Amniotic epithelial cell (primary cell): ENCODE data around the gene RAP1GAP2.
"Not testable (repeated sequence)": the region's sequence is repeated elsewhere in the genome, so short reads cannot be mapped to it uniquely, and the experiment has no call there.

Source experiments
- DNase-seq: peaks from one replicate; pipeline ENCODE4 v3.0.0-alpha.2; 2010; ENCODE audit warnings: low read depth

The RAP1GAP2 gene

GRCh38 chr17:3048727-3049471, 252.7 kb downstream of the RAP1GAP2 start:
- DNase-seq = peak; percentile 90

DNA sequence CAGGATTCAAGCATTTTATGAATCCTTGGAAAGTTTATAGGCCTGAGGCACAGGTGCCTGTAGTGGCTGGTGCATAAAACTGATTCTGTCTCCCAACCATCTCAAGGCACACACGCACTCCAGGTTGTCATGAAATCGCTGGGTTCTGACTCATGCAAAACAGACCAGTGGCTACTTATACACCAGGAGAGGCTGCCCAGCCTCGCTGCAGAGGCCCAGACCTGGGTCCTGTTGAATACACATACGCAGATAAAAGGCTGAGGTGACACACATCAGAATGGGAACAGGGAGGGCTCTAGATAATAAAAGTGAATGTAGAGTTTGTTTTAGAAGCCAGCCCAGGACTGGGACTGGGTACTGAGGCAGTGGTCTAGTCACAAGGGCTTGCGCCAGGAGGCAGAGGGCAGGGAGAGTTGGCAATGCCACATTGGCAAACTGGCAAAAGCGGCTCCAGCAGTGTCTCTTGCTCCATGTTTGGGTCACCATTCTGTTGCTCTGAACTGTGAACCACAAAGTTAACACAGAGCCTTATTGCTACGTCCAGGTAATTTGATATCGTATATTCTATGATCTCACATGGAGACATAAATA, 253.6 kb downstream of the RAP1GAP2 start:
- DNase-seq = no peak

DNA sequence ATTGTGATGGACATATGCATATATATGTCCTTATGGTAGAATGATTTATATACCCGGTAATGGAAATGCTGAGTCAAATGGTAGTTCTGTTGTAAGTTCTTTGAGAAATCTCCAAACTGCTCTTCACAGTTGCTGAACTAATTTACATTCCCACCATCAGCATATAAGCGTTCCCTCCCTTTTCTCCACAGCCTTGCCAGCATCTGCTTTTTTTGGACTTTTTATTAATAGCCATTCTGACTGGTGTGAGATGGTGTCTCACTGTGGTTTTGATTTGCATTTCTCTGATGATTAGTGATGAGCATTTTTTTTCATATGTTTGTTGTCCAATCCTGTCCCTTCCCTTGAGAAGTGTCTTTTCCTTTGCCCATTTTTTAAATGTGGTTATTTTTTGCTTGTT, 258.6 kb downstream of the RAP1GAP2 start:
- DNase-seq = not testable (repeated sequence)

- not testable (repeated sequence) for DNase-seq
These were observed 266.7 kb downstream of the RAP1GAP2 start for GRCh38 chr17:3062824-3063377.

DNA sequence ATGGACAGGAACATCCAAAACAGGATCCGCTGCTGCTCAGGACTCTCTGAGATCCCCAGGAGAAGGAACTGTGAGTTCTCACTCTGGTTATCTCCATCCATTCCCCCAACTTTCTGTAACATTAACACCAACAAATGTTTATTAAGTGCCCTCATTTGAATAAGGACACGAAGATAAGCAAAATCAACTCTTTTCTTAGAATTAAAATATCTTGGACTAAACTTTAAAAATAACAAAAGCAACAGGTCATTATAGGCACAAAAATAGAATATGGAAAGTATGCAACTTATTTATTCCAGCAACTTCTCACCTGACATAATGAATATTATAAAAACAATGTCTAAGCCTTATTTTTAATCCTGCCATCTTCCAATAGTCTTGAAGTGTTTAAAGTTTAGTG, 267.3 kb downstream of the RAP1GAP2 start, which contains the start of gene OR1D5:
OR1D5 (minus strand) TSS at position 101 of the 400 bp plus-strand sequence; CDS start at position 101, 0 bp downstream.
- DNase-seq = not testable (repeated sequence)

GRCh38 chr17:3065192-3065591, 269.0 kb downstream of the RAP1GAP2 start:
- DNase-seq = not testable (repeated sequence)

DNA sequence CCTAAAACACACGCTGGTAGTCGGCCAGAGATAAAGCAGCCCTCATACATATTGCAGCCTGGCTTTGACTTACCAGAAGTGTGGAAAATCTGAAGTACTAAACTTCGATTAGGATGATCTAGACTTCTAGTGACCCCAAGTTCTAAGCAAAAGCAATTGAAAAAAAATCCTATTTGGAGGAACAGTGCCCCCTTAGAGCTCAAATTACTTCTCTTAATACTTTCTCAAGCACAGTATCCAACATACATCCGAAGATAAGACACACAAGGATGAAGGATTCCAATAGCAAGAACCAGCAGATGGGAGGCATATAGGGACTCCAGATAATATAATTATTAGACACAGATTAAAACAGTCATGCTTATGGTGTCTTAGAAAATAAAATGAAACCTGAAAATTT, 277.6 kb downstream of the RAP1GAP2 start:
- DNase-seq = not testable (repeated sequence)
